ENCODE measurements around the gene ADI1.

DNA sequence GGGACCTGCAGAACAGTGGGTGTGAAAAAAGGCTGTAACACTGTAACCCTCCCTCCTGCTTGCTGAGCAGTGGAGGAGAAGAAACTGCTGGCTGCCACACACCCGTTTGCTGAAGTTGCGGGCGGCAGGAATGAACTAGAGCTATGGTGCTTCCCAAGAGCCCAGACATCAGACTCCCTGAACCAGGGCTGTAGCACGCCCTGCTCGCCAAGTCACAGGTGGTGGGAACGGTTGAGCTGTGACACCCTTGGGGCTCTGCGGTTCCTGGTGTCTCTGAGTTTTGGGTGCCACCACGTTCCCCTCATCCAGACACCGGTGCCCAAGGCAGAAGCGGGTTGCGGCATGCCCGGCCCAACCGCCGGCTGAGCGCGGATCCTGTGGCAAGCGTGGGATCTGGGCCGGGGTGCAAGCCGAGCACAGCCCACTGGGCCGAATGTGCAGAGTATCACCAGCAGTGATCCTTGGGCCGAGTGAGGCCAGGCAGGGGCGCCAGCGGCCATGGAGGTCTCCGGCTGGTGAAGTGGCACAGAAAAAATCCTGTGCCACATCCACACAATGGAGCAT lies 15.0 kb upstream of the ADI1 start:
- TF ChIP-seq POLR2AphosphoS5 (IDR thresholded peaks at IDR 0.05; ENCODE audit: low read depth, low read length) (no peak), TAF1 (IDR thresholded peaks at IDR 0.05; ENCODE audit: borderline replicate concordance, insufficient read depth, low read length) (no peak), SIN3A (IDR thresholded peaks at IDR 0.05; ENCODE audit: borderline replicate concordance, insufficient read depth, low read length) (no peak), FOXP2 (optimal IDR thresholded peaks at IDR 0.05; ENCODE audit: borderline replicate concordance, extremely low read depth, extremely low read length, insufficient read depth) (no peak)
- TF ChIP-seq, protein P1, sequence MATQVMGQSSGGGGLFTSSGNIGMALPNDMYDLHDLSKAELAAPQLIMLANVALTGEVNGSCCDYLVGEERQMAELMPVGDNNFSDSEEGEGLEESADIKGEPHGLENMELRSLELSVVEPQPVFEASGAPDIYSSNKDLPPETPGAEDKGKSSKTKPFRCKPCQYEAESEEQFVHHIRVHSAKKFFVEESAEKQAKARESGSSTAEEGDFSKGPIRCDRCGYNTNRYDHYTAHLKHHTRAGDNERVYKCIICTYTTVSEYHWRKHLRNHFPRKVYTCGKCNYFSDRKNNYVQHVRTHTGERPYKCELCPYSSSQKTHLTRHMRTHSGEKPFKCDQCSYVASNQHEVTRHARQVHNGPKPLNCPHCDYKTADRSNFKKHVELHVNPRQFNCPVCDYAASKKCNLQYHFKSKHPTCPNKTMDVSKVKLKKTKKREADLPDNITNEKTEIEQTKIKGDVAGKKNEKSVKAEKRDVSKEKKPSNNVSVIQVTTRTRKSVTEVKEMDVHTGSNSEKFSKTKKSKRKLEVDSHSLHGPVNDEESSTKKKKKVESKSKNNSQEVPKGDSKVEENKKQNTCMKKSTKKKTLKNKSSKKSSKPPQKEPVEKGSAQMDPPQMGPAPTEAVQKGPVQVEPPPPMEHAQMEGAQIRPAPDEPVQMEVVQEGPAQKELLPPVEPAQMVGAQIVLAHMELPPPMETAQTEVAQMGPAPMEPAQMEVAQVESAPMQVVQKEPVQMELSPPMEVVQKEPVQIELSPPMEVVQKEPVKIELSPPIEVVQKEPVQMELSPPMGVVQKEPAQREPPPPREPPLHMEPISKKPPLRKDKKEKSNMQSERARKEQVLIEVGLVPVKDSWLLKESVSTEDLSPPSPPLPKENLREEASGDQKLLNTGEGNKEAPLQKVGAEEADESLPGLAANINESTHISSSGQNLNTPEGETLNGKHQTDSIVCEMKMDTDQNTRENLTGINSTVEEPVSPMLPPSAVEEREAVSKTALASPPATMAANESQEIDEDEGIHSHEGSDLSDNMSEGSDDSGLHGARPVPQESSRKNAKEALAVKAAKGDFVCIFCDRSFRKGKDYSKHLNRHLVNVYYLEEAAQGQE (IDR thresholded peaks at IDR 0.05; ENCODE audit: insufficient read depth in 1 of 2, low read depth in 2 of 2, low read length in 2 of 2): no peak
